Activated T-helper 17 cell treated with anti-CD3 and anti-CD28 coated beads, Interleukin-2, amount 50 U/mL, for 72 hours (primary cell): ENCODE data around the gene TKFC. TPM values are rescaled to one million over a fixed set of nuclear protein-coding genes. Genes with fewer than 3 reads are reported as not detected.
"Not testable (repeated sequence)": the region's sequence is repeated elsewhere in the genome, so short reads cannot be mapped to it uniquely, and the experiment has no call there.

Experiments
- ATAC-seq: fragments of 150-1000 bp; cut with Tn5 transposase; replicated peaks from 2 replicates; pipeline ENCODE4 v1.10.0; 2021; ENCODE audit warnings: mild to moderate bottlenecking, moderate library complexity
- H3K27ac Mint-ChIP-seq: one replicate; pipeline ENCODE4 v1.8.0; 2022; ENCODE audit warnings: mixed read lengths
- H3K27me3 Mint-ChIP-seq: one replicate; pipeline ENCODE4 v1.8.0; 2022; ENCODE audit warnings: mixed read lengths
- H3K36me3 Mint-ChIP-seq: one replicate; pipeline ENCODE4 v1.8.0; 2022; ENCODE audit warnings: low read depth, mild to moderate bottlenecking, mixed read lengths
- H3K4me1 Mint-ChIP-seq: one replicate; pipeline ENCODE4 v1.8.0; 2022; ENCODE audit warnings: mixed read lengths
- H3K4me3 Mint-ChIP-seq: one replicate; pipeline ENCODE4 v1.8.0; 2022; ENCODE audit warnings: mild to moderate bottlenecking, mixed read lengths
- H3K9me3 Mint-ChIP-seq: one replicate; pipeline ENCODE4 v1.8.0; 2022; ENCODE audit warnings: mixed read lengths
- total RNA-seq, 2 donors: library from RNA; stranded (reverse); gene quantifications; one replicate each; pipeline ENCODE4 v1.2.3, GENCODE V29; 2022

The TKFC gene
- total RNA-seq, 2 donors from 2014 or later: 32.6 to 32.9 TPM

- no peaks in the 10 kb centered on the region for H3K9me3 Mint-ChIP-seq
- H3K27me3 Mint-ChIP-seq: no peaks in the 10 kb centered on the region
- H3K27ac Mint-ChIP-seq: peak within 1 kb of the TSS; percentile 98
- H3K4me1 Mint-ChIP-seq: peaks cover 17% of the 10 kb centered on the region
- peaks cover 47% of the 10 kb centered on the region for H3K36me3 Mint-ChIP-seq
- peak; percentile 95 for ATAC-seq
- H3K4me3 Mint-ChIP-seq: peak within 1 kb of the TSS; percentile 98
Observed at GRCh38 chr11:61361741-61362541, 28.9 kb downstream of the TKFC start, which contains the start of the genes CYB561A3 and TMEM138. Gene CYB561A3, minus strand, starts transcription at chr11:61361882. Its CDS starts 5,169 bp downstream, at chr11:61356713. Gene TMEM138, plus strand, starts transcription at chr11:61362374. Its CDS starts 2,017 bp downstream, at chr11:61364391.

- no peaks in the 10 kb centered on the region for H3K9me3 Mint-ChIP-seq
- H3K27ac Mint-ChIP-seq: peak overlapping the region; percentile 98
- peak; percentile 13 for ATAC-seq
- H3K4me3 Mint-ChIP-seq: peak overlapping the region; percentile 98
- no peaks in the 10 kb centered on the region for H3K27me3 Mint-ChIP-seq
- H3K36me3 Mint-ChIP-seq: peaks cover 52% of the 10 kb centered on the region
- peaks cover 17% of the 10 kb centered on the region for H3K4me1 Mint-ChIP-seq
Observed at GRCh38 chr11:61362542-61362875, 29.5 kb downstream of the TKFC start.

DNA sequence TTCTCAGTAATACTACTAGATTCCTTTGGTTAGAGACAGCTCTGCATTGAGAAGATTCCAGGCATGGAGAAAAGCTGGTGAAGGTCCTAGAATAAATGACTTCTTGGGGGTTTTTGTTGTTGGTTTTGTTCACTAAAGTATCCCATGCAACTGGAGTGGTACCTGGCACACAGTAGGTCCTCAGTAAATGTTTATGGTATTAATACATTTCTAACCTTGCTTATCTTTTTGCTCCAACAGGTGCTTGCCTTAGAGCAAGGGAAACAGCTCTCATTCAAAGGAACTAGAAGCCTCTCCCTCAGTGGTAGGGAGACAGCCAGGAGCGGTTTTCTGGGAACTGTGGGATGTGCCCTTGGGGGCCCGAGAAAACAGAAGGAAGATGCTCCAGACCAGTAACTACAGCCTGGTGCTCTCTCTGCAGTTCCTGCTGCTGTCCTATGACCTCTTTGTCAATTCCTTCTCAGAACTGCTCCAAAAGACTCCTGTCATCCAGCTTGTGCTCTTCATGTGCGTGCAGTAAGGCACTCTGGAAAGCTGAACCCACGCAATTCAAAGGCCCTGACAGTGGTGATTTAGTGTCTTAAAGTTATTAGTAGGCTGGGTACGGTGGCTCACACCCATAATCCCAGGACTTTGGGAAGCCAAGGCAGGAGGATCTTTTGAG is 31.1 kb downstream of the TKFC start:
- no peaks in the 10 kb centered on the region for H3K9me3 Mint-ChIP-seq
- H3K27ac Mint-ChIP-seq: peak overlapping the region; percentile 98
- H3K4me1 Mint-ChIP-seq: peaks cover 14% of the 10 kb centered on the region
- H3K4me3 Mint-ChIP-seq: peak overlapping the region; percentile 98
- H3K27me3 Mint-ChIP-seq: no peaks in the 10 kb centered on the region
- no peak for ATAC-seq
- H3K36me3 Mint-ChIP-seq: peaks cover 69% of the 10 kb centered on the region

DNA sequence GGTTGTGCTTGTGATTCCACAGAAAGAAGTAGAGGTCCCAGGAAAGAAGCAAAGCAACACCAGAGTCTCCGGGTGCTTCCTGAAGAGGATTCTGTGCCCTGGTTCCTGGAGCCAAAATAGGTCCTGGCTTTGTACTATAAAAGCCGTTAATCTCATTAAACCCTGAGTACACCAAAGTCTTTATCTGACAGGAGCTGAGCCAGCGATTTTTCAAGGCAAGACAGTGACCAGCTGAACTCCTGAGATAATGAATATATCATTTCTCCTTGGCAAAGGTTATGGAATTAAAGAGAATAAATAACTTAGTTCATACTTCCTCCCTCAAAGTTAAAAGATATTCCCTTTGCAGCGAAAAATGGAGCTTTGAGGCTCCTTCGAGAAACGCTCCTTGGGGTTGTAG is 34.4 kb downstream of the TKFC start:
- Mint-ChIP-seq H3K4me3 (no peak overlapping the region), H3K4me1 (peaks cover 21% of the 10 kb centered on the region), H3K9me3 (no peaks in the 10 kb centered on the region), H3K27me3 (no peaks in the 10 kb centered on the region), H3K27ac (no peak overlapping the region), H3K36me3 (peaks cover 90% of the 10 kb centered on the region)
- no peak for ATAC-seq

DNA sequence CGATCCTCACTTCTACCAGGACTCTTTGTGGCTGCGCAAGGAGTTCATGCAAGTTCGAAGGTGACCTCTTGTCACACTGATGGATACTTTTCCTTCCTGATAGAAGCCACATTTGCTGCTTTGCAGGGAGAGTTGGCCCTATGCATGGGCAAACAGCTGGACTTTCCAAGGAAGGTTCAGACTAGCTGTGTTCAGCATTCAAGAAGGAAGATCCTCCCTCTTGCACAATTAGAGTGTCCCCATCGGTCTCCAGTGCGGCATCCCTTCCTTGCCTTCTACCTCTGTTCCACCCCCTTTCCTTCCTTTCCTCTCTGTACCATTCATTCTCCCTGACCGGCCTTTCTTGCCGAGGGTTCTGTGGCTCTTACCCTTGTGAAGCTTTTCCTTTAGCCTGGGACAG is 35.6 kb downstream of the TKFC start:
- Mint-ChIP-seq H3K27me3 (no peaks in the 10 kb centered on the region), H3K4me3 (no peak overlapping the region), H3K27ac (no peak overlapping the region), H3K9me3 (no peaks in the 10 kb centered on the region), H3K36me3 (peaks cover 77% of the 10 kb centered on the region), H3K4me1 (peaks cover 12% of the 10 kb centered on the region)
- no peak for ATAC-seq

- H3K27me3 Mint-ChIP-seq: no peaks in the 10 kb centered on the region
- H3K4me1 Mint-ChIP-seq: peaks cover 9% of the 10 kb centered on the region
- ATAC-seq: peak; percentile 51
- H3K4me3 Mint-ChIP-seq: no peak overlapping the region
- H3K9me3 Mint-ChIP-seq: no peaks in the 10 kb centered on the region
- H3K36me3 Mint-ChIP-seq: peaks cover 72% of the 10 kb centered on the region
- H3K27ac Mint-ChIP-seq: peak overlapping the region; percentile 69
Observed at GRCh38 chr11:61369372-61370348, 36.6 kb downstream of the TKFC start.

DNA sequence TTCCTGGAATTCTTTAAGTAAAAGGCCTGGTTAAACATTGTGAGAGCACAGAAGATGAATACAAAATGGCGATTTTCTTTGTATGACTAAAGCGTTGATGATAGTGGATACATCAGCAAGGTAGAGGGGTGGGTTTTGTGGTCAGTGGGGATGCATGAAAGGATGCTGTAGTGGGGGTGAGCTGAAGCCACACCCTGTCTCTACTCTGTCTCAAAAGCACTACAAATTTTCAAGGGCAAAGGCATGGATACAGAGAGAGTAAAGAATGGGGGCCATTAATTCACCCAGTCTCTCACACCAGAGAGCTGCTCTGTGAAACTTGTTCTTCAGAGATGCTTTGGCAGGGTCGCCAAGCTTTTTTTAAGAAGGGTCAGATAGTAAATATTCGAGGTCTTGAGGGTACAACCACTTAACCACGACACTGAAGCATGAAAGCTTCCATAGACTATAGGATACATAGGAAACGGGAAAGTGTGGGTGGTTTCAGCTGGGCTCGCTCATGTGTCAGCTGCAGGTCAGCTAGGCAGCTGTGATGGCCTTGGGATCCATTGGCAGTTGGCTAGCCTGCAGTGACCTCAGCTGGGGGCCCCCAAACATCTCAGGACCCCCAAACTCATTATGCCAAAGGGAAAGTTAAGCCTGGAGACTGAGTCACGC is 37.4 kb downstream of the TKFC start:
- no peaks in the 10 kb centered on the region for H3K9me3 Mint-ChIP-seq
- peak overlapping the region; percentile 69 for H3K27ac Mint-ChIP-seq
- H3K4me1 Mint-ChIP-seq: peaks cover 9% of the 10 kb centered on the region
- peak; percentile 78 for ATAC-seq
- no peaks in the 10 kb centered on the region for H3K27me3 Mint-ChIP-seq
- H3K36me3 Mint-ChIP-seq: peaks cover 73% of the 10 kb centered on the region
- no peak overlapping the region for H3K4me3 Mint-ChIP-seq

GRCh38 chr11:61372659-61373420 is 39.8 kb downstream of the TKFC start:
- Mint-ChIP-seq H3K36me3 (peaks cover 64% of the 10 kb centered on the region), H3K9me3 (no peaks in the 10 kb centered on the region)

DNA sequence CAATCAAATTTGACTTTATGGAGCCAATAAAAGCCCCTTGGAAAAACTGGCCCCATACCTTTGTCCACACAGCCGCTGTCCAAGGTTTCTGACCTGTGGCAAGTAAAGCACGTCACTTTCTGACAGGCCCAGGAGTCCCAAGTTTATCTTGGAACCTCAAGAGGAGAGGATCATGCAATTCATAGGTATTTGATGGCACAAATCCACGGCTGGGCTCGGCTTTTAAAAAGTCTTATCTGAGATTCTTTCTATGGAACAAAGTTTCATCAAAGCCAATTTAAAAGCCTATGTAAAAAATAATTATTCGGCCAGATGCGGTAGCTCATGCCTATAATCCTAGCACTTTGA is 42.7 kb downstream of the TKFC start:
- Mint-ChIP-seq H3K4me1 (no peaks in the 10 kb centered on the region), H3K4me3 (no peak overlapping the region), H3K27me3 (no peaks in the 10 kb centered on the region), H3K36me3 (peaks cover 36% of the 10 kb centered on the region), H3K27ac (no peak overlapping the region), H3K9me3 (no peaks in the 10 kb centered on the region)
- no peak for ATAC-seq

More at GRCh38 chr11:61372659-61373420, 39.8 kb downstream of the TKFC start:
- no peaks in the 10 kb centered on the region for H3K27me3 Mint-ChIP-seq
- no peak overlapping the region for H3K27ac Mint-ChIP-seq
- no peak overlapping the region for H3K4me3 Mint-ChIP-seq
- H3K4me1 Mint-ChIP-seq: peaks cover 9% of the 10 kb centered on the region
- ATAC-seq: no peak

GRCh38 chr11:61377461-61378160 is 44.6 kb downstream of the TKFC start:
- Mint-ChIP-seq H3K27ac (no peak overlapping the region), H3K36me3 (peaks cover 24% of the 10 kb centered on the region), H3K4me3 (no peak overlapping the region), H3K27me3 (no peaks in the 10 kb centered on the region), H3K9me3 (no peaks in the 10 kb centered on the region), H3K4me1 (no peaks in the 10 kb centered on the region)
- ATAC-seq: no peak

GRCh38 chr11:61378713-61379313 is 45.8 kb downstream of the TKFC start:
- H3K27me3 Mint-ChIP-seq: no peaks in the 10 kb centered on the region
- no peak for ATAC-seq
- H3K4me3 Mint-ChIP-seq: no peak overlapping the region
- H3K27ac Mint-ChIP-seq: no peak overlapping the region
- no peaks in the 10 kb centered on the region for H3K9me3 Mint-ChIP-seq
- H3K4me1 Mint-ChIP-seq: no peaks in the 10 kb centered on the region
- H3K36me3 Mint-ChIP-seq: peaks cover 24% of the 10 kb centered on the region

DNA sequence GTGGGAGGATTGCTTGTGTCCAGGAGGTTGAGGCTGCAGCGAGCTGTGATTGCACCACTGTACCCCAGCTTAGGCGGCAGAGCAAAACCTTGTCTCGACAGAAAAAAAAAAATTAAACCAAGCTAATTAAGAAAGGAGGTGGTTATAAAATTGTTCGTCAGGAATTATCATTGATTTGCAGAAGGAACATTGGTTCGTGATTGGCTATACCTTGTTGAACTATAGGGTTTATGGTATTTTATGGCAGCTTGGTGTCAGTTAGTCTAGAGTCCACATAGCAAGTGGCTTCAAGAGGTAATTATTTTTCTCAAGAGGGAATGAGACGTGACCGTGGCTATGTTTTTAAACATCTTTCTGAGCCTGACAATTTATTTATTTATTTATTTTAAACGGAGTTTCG is 47.9 kb downstream of the TKFC start:
- ATAC-seq: no peak
- Mint-ChIP-seq H3K4me3 (no peak overlapping the region), H3K36me3 (peaks cover 10% of the 10 kb centered on the region), H3K27ac (no peak overlapping the region), H3K27me3 (no peaks in the 10 kb centered on the region), H3K9me3 (no peaks in the 10 kb centered on the region), H3K4me1 (no peaks in the 10 kb centered on the region)

- H3K4me3 Mint-ChIP-seq, H3K4me1 Mint-ChIP-seq, H3K27me3 Mint-ChIP-seq, H3K27ac Mint-ChIP-seq, H3K9me3 Mint-ChIP-seq, ATAC-seq, H3K36me3 Mint-ChIP-seq: not testable (repeated sequence)
Observed at GRCh38 chr11:61383859-61384258, 50.8 kb downstream of the TKFC start.
